GM12892 (cell line): ENCODE results near the gene CD80.
A peak's percentile ranks its signal among the peaks of the same experiment; 100 is the strongest.

Experiments
- POLR2A ChIP-seq: IDR thresholded peaks from 2 replicates; pipeline ENCODE4 v1.6.1; 2011; ENCODE audit warnings: low read depth, low read length, control low read depth
- POLR2AphosphoS5 ChIP-seq: IDR thresholded peaks from 2 replicates; pipeline ENCODE4 v1.6.1; 2011; ENCODE audit warnings: low read depth, low read length, control low read depth
- TAF1 ChIP-seq: IDR thresholded peaks from 2 replicates; pipeline ENCODE4 v1.6.1; 2011; ENCODE audit warnings: low read depth, mild to moderate bottlenecking, control low read depth, low read length, borderline replicate concordance

DNA sequence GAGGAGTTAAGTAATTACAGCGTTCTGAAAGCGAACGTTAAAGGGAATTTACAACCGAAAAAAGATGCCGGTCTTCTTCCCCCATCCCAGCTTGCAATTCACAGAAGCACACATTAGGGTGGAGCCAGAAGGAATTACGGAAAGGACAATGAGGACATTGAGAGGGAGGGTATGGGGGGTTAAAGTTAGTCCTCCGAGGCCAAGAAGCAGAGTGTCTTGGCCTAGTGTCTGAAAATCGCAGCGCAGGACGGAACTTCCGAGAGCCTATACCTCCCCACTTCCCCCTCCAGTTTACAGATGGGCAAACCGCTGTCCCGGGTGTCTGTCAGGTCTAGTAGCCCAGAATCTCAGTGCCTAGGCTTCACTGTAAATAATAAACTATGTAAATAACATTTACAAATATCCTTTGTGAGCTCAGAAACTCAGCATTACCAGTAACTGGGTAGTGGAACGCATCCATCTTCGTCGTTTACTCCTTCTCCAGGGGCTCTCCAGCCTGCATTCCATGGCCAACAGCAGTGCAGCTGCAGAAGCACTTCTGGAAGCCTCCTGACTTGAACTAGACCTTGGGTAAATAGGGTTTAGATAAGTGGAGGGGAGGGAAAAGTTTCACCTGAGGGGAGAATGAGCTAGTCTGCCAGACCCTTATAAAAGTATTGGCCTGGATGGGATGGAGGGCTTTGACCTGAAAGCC lies 20.8 kb upstream of the CD80 start:
- TF ChIP-seq POLR2A: no peak; the same call in 1 of the 2 replicates
- peak; percentile 71 for TF ChIP-seq POLR2AphosphoS5
- no peak for TF ChIP-seq TAF1
